ENCODE data around the gene BRIP1.
"Not testable (repeated sequence)": the region's sequence is repeated elsewhere in the genome, so short reads cannot be mapped to it uniquely, and the experiment has no call there.

The BRIP1 gene

DNA sequence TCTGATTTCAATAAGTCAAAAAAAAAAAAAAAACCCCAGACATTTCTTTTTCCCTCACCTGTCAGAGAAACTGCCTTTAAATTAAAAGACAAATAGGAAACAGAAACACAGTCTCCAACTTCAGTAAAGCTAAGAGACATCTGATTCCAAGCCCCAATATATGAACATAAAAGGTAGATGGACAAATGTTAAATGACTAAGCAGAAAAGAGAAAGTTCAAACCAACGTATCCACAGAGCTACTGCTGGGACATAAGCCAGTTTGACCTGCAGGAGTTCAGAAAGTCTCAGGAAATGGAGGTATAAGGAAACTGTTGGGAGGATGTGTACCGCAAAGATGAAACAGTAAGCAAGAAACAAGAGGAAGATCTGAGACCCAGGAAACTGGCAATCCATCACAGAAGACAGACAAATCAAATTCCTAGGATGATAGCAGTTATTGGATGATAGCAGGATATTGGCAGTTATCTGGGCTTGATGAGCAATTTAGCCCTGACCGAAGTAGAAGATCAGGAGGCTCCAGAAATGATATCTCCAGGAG is 135.0 kb downstream of the BRIP1 start:
- no peak for DNase-seq (ENCODE audit: low read depth in 2 of 2)

GRCh38 chr17:61727798-61728197 is 135.5 kb downstream of the BRIP1 start:
- not testable (repeated sequence) for DNase-seq (ENCODE audit: low read depth in 2 of 2)

- no peak for DNase-seq (ENCODE audit: low read depth in 2 of 2)
These were observed 136.4 kb downstream of the BRIP1 start for GRCh38 chr17:61726977-61727376.

DNA sequence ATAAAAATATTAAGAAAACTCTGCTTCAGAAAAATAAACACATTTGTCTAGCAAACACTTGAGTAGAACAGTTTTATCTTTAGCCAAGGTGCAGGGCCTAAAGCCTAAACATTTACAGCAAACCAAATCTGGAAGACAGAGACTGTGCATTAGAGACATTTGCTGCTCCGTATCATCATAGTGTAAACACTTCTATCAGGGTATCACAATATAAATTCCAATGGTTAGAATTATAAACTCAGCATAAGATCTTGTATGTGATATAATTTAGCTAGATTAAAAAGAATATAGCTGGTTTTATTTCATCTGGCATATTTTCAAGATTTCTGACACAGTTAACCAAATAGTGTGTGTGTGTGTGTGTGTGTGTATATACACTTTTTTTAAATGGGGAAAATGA is 138.6 kb downstream of the BRIP1 start:
- no peak for DNase-seq (ENCODE audit: low read depth in 2 of 2)

GRCh38 chr17:61723914-61724313 is 139.4 kb downstream of the BRIP1 start:
- no peak for DNase-seq (ENCODE audit: low read depth in 2 of 2)

GRCh38 chr17:61723183-61723582 is 140.1 kb downstream of the BRIP1 start:
- no peak for DNase-seq (ENCODE audit: low read depth in 2 of 2)

DNA sequence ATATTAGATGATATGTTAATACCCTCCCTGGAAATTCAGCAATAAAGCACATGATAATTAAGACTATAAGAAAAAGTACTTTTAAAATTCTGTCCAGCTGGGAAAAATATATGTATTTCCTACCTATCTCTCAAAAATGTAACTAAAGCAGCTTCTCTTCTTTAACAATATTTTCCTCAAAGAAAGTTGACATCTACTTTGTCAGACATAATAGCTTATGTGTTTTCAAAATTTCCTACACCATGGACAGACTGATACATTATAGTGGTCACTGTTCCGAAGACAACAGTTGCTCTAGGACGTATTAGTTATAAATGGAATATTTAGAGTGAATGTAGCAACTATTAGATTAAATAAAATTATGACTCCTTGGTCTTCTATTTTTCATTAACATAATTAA is 140.9 kb downstream of the BRIP1 start:
- DNase-seq (ENCODE audit: low read depth in 2 of 2) = no peak

GRCh38 chr17:61720016-61720795 is 143.1 kb downstream of the BRIP1 start:
- no peak for DNase-seq (ENCODE audit: low read depth in 2 of 2)

GRCh38 chr17:61719220-61719619 is 144.1 kb downstream of the BRIP1 start:
- DNase-seq (ENCODE audit: low read depth in 2 of 2) = not testable (repeated sequence)

DNA sequence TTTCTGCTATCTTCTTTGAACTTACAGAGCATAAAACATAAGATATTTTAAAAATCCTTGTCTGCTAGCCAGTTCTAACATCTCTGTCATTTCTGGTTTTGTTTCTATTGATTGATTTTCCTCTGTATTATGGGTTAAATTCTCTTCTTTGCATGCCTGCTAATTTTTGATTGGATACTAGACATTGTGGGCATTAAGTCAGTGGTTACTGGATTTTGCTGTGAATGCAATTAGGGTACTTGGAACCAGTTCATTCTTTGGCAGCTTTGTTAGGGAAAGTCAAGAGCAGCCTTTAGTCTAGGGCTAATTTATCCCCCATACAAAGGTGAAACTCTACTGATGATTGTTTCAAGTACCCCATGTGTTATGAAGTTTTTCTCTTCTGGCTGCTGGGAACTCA is 145.3 kb downstream of the BRIP1 start:
- DNase-seq (ENCODE audit: low read depth in 2 of 2) = no peak

GRCh38 chr17:61717352-61717751 is 146.0 kb downstream of the BRIP1 start:
- no peak for DNase-seq (ENCODE audit: low read depth in 2 of 2)

DNA sequence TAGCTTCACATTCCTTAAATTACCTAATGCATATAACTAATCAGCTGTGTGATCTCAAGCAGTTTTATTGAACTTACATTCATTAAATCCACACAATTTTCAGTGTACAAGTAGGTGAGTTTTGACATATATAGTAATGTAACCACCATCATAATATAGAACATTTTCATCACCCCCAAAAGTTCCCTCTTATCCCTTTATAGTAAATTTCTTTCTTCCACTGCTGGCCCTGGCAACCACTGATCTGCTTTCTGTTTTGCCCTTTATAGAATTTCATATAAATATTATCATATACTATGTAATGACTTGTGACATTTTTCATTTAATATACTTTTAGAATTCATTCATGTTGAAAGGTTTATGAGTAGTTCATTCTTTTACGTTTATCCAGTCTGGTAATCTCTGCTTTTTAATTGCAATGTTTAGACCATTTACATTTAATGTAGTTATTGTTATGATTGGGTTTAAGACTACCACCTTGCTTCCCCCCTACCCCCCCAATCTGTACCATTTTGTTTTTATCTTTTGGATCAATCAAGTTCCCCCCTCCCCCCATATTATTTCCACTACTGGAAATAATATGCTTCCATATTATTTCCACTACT is 147.0 kb downstream of the BRIP1 start:
- DNase-seq (ENCODE audit: low read depth in 2 of 2) = no peak

GRCh38 chr17:61715348-61715747 is 148.0 kb downstream of the BRIP1 start:
- DNase-seq (ENCODE audit: low read depth in 2 of 2) = no peak

- no peak for DNase-seq (ENCODE audit: low read depth in 2 of 2)
These were observed 149.0 kb downstream of the BRIP1 start for GRCh38 chr17:61714300-61714699.

DNA sequence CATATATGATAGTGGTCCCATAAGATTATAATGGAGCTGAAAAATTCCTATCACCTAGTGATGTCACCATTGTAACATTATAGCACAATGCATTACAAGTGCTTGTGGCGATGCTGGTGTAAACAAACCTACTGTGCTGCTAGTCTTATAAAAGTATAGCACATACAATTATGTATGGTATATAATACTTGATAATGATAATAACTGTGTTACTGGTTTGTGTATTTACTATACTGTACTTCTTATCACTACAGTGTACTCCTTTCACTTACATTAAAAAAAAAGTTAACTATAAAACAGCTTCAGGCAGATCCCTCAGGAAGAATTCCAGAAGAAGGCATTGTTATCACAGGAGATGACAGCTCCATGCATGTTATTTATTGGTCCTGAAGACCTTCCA is 150.3 kb downstream of the BRIP1 start:
- DNase-seq (ENCODE audit: low read depth in 2 of 2) = no peak

DNA sequence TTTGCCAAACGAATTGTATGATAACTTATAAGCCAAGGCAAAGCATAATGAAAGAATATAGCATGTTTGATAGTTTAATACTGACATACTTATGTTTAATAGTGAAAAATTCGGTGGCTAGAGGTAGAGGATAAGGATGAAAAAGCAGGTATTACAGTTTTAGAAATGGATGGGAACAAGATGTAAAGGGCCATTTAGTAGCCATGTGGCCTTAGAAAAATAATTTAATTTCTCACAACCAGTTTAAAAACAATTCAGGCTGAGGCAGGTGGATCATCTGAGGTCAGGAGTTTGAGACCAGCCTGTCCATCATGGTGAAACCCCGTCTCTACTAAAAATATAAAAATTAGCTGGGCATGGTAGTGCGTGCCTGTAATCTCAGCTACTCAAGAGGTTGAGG is 152.8 kb downstream of the BRIP1 start:
- no peak for DNase-seq (ENCODE audit: low read depth in 2 of 2)

DNA sequence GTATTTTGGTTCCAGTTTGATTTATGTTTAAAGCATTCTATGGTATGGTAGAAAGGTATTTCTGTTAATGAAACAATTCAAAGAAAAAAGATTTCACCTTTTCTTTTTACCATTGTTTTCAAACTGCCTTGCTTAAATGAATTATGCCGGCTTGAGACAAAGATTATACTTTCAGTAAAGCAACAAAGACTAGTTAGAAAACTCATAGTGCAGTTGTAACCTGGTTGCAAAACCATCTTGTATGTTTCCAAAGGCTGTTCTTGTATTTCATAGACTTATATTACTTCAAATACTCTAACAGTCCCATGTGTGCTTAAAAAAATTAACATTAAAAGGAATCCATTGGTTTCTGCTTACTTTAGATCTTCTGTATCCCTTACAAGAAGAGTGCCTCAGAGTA is 153.8 kb downstream of the BRIP1 start:
- no peak for DNase-seq (ENCODE audit: low read depth in 2 of 2)

GRCh38 chr17:61704935-61705449 is 158.3 kb downstream of the BRIP1 start:
- DNase-seq (ENCODE audit: low read depth in 2 of 2) = no peak

DNA sequence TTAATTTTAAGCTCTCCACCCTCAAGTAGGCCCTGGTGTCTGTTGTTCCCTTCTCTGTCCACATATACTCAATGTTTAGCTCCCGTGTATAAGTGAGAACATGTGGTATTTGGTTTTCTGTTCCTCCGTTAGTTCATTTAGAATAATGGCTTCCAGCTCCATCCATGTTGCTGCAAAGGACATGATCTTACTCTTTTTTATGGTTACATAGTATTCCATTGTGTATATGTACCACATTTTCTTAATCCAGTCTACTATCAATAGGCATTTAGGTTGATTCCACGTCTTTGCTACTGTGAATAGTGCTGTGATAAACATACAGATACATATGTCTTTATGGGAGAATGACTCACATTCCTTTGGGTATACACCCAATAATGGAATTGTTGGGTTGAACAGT is 160.9 kb downstream of the BRIP1 start:
- no peak for DNase-seq (ENCODE audit: low read depth in 2 of 2)

GRCh38 chr17:61701978-61702377 is 161.3 kb downstream of the BRIP1 start:
- DNase-seq (ENCODE audit: low read depth in 2 of 2) = no peak

GRCh38 chr17:61701334-61701733 is 162.0 kb downstream of the BRIP1 start:
- no peak for DNase-seq (ENCODE audit: low read depth in 2 of 2)

- DNase-seq (ENCODE audit: low read depth in 2 of 2) = no peak
These were observed 163.1 kb downstream of the BRIP1 start for GRCh38 chr17:61700252-61700651.

DNA sequence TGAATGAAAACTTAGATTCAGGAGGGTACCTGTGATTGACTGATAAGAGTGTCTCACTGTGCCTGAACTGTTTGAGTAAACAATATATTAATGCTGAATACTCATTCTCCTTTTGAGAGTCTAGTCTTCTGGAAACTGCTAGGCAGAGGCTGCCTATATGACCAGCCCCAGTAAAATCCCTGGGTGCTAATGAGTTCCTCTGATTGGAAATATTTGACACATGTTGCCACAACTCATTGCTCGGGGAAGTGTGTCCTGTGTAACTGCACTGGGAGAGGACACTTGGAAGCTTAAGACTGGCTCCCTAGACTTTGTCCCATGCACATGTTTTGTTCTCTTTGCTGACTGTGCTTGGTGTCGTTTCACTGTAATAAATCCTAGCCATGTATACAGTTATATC is 163.6 kb downstream of the BRIP1 start:
- no peak for DNase-seq (ENCODE audit: low read depth in 2 of 2)

Data from fibroblast of skin of left quadriceps (primary cell).